Measurements from ENCODE around the gene KDM8.
"Not testable (repeated sequence)": the region's sequence is repeated elsewhere in the genome, so short reads cannot be mapped to it uniquely, and the experiment has no call there.

The KDM8 gene

GRCh38 chr16:27245276-27246172, 42.2 kb downstream of the KDM8 start:
- no peak for DNase-seq

GRCh38 chr16:27246439-27246838, 43.1 kb downstream of the KDM8 start:
- DNase-seq: no peak

- DNase-seq: not testable (repeated sequence)
Measured at GRCh38 chr16:27247076-27247475, 43.8 kb downstream of the KDM8 start.

DNA sequence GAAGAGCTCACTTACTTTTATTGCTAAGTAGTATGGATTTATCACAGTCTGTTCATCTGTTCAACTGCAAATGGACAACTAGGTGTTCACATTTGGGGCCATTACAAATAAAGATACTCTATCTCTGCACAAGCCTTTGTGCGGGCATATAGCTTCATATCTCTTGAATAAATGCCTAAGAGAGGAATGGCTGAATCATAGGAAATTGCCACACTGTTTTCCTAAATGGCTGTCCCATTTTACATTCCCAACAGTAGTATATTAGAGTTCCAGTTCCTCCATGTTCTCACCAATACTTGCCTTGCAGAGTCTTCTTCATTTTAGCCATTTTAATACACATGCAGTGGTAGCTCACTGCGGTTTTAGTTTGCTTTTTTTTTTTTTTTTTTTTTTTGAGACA, 44.7 kb downstream of the KDM8 start:
- DNase-seq: no peak

DNA sequence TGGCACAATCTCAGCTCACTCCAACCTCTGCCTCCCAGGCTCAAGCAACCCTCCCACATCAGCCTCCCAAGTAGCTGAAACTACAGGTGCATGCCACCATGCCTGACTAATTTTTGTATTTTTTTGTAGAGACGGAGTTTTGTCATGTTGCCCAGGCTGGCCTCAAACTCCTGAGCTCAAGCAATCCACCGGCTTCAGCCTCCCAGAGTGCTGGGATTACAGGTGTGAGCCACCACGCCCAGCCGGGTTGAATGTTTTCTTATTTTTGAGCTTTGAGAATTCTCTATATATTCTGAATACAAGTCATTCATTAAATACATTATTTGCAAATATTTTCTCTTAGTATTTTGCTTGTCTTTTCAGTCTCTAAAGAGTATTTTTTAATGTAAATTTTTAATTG, 45.6 kb downstream of the KDM8 start:
- not testable (repeated sequence) for DNase-seq

GRCh38 chr16:27251541-27252205, 48.3 kb downstream of the KDM8 start:
- no peak for DNase-seq

GRCh38 chr16:27252206-27252585, 48.9 kb downstream of the KDM8 start:
- no peak for DNase-seq

DNA sequence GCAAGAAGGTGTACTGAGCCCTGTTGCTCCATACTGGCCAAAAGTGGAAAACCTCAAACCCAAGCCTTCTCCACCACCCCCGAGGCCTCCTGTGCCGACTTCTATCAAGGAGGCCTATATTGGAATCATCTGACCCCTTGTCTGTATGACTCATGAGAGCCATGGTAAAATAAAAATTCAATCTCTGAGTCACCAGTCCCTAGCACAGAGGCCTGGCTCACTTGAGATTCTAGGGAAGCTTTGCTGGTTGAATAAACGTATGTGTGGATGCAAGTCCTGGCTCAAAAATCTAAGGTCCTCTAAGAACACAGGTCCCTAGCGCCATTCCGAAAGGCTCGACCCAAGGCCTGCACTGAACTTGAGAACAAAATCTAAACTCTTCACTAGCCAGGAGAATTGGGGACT, 50.2 kb downstream of the KDM8 start:
- no peak for DNase-seq

GRCh38 chr16:27254262-27254811, 51.0 kb downstream of the KDM8 start:
- DNase-seq: no peak

- DNase-seq: no peak
Measured at GRCh38 chr16:27256861-27257260, 53.5 kb downstream of the KDM8 start.

DNA sequence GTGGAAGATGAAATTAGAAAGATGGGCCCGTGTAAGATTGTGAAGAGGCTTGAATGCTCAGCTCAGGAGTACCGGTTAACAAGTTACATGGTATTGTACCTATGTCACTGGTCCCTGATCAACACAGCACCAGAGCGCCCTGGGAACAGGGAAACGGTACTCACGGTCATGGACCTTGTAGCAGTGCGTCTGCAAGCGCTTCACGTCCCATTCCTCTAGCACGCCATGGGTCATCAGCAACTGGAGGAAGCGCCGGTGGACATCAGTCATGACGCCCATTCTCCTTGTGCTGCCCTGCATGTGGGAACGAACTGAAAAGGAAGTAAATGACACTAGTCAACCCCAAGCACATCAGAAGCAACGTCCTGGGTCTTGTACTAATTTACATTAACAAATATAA, 53.9 kb downstream of the KDM8 start:
- no peak for DNase-seq

GRCh38 chr16:27258241-27258734, 55.0 kb downstream of the KDM8 start:
- no peak for DNase-seq

GRCh38 chr16:27259710-27260109, 56.4 kb downstream of the KDM8 start:
- no peak for DNase-seq

DNA sequence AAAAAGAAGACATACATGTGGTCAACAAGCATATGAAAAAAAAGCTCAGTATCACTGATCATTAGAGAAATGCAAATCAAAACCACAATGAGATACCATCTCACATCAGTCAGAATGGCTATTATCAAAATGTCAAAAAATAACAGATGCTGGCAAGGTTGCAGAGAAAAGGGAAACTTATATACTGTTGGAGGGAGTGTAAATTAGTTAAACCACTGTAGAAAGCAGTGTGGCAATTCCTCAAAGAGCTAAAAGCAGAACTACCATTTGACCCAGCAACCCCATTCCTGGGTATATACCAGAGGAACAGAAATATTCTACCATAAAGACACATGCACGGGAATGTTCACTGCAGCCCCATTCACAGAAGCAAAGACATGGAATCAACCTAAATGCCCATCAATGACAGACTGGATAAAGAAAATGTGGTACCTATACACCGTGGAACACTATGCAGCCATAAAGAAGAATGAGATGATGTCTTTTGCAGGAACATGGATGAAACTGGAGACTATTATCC, 59.6 kb downstream of the KDM8 start:
- not testable (repeated sequence) for DNase-seq

- no peak for DNase-seq
Measured at GRCh38 chr16:27264151-27264550, 60.8 kb downstream of the KDM8 start.

- no peak for DNase-seq
Measured at GRCh38 chr16:27265982-27266381, 62.7 kb downstream of the KDM8 start.

- no peak for DNase-seq
Measured at GRCh38 chr16:27267037-27267677, 63.8 kb downstream of the KDM8 start.

GRCh38 chr16:27268376-27269299, 65.3 kb downstream of the KDM8 start, which contains the start of gene NSMCE1:
TSS of gene NSMCE1 (minus strand) at chr16:27268772. CDS start at chr16:27257570, 11,202 bp downstream.
- DNase-seq: peak; percentile 92 to 97 (median 93)

GRCh38 chr16:27269300-27270150, 66.2 kb downstream of the KDM8 start:
- DNase-seq: no peak

- no peak for DNase-seq
Measured at GRCh38 chr16:27270349-27270748, 67.0 kb downstream of the KDM8 start.
